ENCODE data around the gene SPI1.

DNA sequence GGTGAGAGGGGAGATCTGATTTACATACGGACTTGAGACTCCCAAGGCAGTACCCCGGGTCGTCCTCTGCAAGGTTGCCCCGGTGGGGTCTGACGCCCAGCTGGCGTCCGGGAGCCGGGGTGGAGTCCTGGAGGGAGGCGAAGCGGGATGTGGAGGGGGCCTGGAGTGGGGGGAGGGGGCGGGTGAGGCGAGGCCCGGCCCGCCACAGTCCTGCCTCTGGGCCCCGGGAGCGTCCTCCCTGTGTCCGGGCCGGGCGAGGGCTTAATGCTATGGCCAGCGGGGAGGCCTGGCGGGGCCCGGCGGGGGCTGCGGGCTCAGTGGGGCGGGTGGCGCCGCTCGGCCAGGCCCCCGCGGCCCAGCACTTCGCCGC lies 23.4 kb downstream of the SPI1 start:
- TF ChIP-seq POLR2AphosphoS5 (IDR thresholded peaks at IDR 0.05; ENCODE audit: low read depth, low read length) (no peak), TAF1 (IDR thresholded peaks at IDR 0.05; ENCODE audit: borderline replicate concordance, insufficient read depth, low read length) (no peak), SIN3A (IDR thresholded peaks at IDR 0.05; ENCODE audit: borderline replicate concordance, insufficient read depth, low read length) (no peak)
- TF ChIP-seq, protein P1, sequence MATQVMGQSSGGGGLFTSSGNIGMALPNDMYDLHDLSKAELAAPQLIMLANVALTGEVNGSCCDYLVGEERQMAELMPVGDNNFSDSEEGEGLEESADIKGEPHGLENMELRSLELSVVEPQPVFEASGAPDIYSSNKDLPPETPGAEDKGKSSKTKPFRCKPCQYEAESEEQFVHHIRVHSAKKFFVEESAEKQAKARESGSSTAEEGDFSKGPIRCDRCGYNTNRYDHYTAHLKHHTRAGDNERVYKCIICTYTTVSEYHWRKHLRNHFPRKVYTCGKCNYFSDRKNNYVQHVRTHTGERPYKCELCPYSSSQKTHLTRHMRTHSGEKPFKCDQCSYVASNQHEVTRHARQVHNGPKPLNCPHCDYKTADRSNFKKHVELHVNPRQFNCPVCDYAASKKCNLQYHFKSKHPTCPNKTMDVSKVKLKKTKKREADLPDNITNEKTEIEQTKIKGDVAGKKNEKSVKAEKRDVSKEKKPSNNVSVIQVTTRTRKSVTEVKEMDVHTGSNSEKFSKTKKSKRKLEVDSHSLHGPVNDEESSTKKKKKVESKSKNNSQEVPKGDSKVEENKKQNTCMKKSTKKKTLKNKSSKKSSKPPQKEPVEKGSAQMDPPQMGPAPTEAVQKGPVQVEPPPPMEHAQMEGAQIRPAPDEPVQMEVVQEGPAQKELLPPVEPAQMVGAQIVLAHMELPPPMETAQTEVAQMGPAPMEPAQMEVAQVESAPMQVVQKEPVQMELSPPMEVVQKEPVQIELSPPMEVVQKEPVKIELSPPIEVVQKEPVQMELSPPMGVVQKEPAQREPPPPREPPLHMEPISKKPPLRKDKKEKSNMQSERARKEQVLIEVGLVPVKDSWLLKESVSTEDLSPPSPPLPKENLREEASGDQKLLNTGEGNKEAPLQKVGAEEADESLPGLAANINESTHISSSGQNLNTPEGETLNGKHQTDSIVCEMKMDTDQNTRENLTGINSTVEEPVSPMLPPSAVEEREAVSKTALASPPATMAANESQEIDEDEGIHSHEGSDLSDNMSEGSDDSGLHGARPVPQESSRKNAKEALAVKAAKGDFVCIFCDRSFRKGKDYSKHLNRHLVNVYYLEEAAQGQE (IDR thresholded peaks at IDR 0.05; ENCODE audit: insufficient read depth in 1 of 2, low read depth in 2 of 2, low read length in 2 of 2): no peak
